DND-41 (cell line): ENCODE results near the gene ADSS1.

ENCODE experiments used
- ATAC-seq: fragments of 200-7000 bp; cut with Tn5 transposase; 3 replicates; pipeline ENCODE4 v1.9.1; 2021; ENCODE audit warnings: low read depth; ENCODE audit not compliant: insufficient read depth
- DNase-seq: peaks from one replicate; pipeline ENCODE4 v3.0.0-alpha.2; 2020
- H2AFZ ChIP-seq: 2 replicates; pipeline ENCODE4 v1.6.0; 2012; ENCODE audit warnings: low read depth, low read length
- H3K27ac ChIP-seq: 2 replicates; pipeline ENCODE4 v1.5.1; 2012; ENCODE audit warnings: low read length, inconsistent platforms
- H3K27me3 ChIP-seq: fragments of 200-600 bp; sonication (generic); 2 replicates; pipeline ENCODE4 v1.6.0; 2012; ENCODE audit warnings: low read length, mild to moderate bottlenecking, inconsistent platforms; ENCODE audit not compliant: insufficient read depth, poor library complexity
- H3K36me3 ChIP-seq: 2 replicates; pipeline ENCODE4 v1.5.1; 2012; ENCODE audit warnings: low read length, inconsistent platforms; ENCODE audit not compliant: insufficient read depth
- H3K4me1 ChIP-seq: 2 replicates; pipeline ENCODE4 v1.5.1; 2012; ENCODE audit warnings: mild to moderate bottlenecking, low read length; ENCODE audit not compliant: insufficient read depth
- H3K4me2 ChIP-seq: 2 replicates; pipeline ENCODE4 v1.6.0; 2012; ENCODE audit warnings: mild to moderate bottlenecking, moderate library complexity, low read length, inconsistent platforms; ENCODE audit not compliant: insufficient read depth
- H3K4me3 ChIP-seq, 2 experiments: fragments of 200-600 bp in 1 of 2; shearing (Covaris generic) in 1 of 2; 2 replicates each; pipeline ENCODE4 v1.5.1; 2012 to 2016; ENCODE audit warnings: inconsistent platforms in 2 of 2, low read length in 2 of 2, mild to moderate bottlenecking in 2 of 2, low read depth in 1 of 2, moderate library complexity in 1 of 2
- H3K79me2 ChIP-seq: 2 replicates; pipeline ENCODE4 v1.6.0; 2012; ENCODE audit warnings: low read length, inconsistent platforms; ENCODE audit not compliant: insufficient read depth
- H3K9ac ChIP-seq: 2 replicates; pipeline ENCODE4 v1.6.0; 2012; ENCODE audit warnings: low read depth, mild to moderate bottlenecking, inconsistent platforms, low read length, moderate library complexity
- H3K9me3 ChIP-seq: 2 replicates; pipeline ENCODE4 v1.5.1; 2012; ENCODE audit warnings: low read length, moderate library complexity, mild to moderate bottlenecking, inconsistent platforms; ENCODE audit not compliant: insufficient read depth, severe bottlenecking
- H4K20me1 ChIP-seq: 2 replicates; pipeline ENCODE4 v1.6.0; 2012; ENCODE audit warnings: low read length; ENCODE audit not compliant: insufficient read depth
- CTCF ChIP-seq: IDR thresholded peaks from 2 replicates; pipeline ENCODE4 v1.5.1; 2012; ENCODE audit warnings: borderline replicate concordance, low read length, moderate library complexity, mild to moderate bottlenecking; ENCODE audit not compliant: poor library complexity, severe bottlenecking; ENCODE audit errors: extremely low read depth
- EZH2 ChIP-seq: IDR thresholded peaks from 3 replicates; pipeline ENCODE4 v1.6.1; 2012; ENCODE audit warnings: borderline replicate concordance, low read depth, mild to moderate bottlenecking, moderate library complexity, low read length, inconsistent platforms; ENCODE audit not compliant: severe bottlenecking

Gene ADSS1

DNA sequence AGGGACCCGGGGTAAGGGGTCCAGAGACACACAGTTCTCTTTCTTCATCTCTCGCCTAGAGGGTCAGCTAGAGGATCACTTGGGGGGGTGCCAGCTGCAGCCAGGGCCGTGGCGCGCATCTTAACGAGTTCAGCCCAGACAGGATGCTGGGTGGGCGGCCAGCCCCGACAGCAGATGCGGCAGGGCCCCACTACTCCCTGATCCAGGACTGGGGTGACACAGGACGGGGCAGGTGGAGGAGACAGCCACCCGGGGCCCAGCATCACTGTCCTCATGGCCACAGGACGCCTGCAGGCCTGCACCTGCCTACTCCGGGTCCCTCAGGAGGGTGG lies 58.7 kb downstream of the ADSS1 start:
- H3K9me3 ChIP-seq: no peaks in the 10 kb centered on the region
- no peak overlapping the region for H2AFZ ChIP-seq
- ATAC-seq: no peak
- peaks cover 95% of the 10 kb centered on the region for H4K20me1 ChIP-seq
- no peaks in the 10 kb centered on the region for H3K4me1 ChIP-seq
- H3K27ac ChIP-seq: no peak overlapping the region
- no peak for DNase-seq
- TF ChIP-seq CTCF (no peak), EZH2 (no peak)
- H3K79me2 ChIP-seq: peaks cover 71% of the 10 kb centered on the region
- H3K4me3 ChIP-seq: no peak overlapping the region
- no peak overlapping the region for H3K9ac ChIP-seq
- no peaks in the 10 kb centered on the region for H3K27me3 ChIP-seq
- peaks cover 91% of the 10 kb centered on the region for H3K36me3 ChIP-seq
- H3K4me2 ChIP-seq: no peak overlapping the region

- Histone ChIP-seq H4K20me1 (peaks cover 95% of the 10 kb centered on the region), H2AFZ (no peak overlapping the region), H3K9ac (no peak overlapping the region), H3K9me3 (no peaks in the 10 kb centered on the region), H3K4me1 (no peaks in the 10 kb centered on the region), H3K36me3 (peaks cover 93% of the 10 kb centered on the region), H3K27ac (no peak overlapping the region), H3K4me2 (no peak overlapping the region), H3K4me3 (no peak overlapping the region), H3K79me2 (peaks cover 80% of the 10 kb centered on the region), H3K27me3 (no peaks in the 10 kb centered on the region)
- ATAC-seq (no peak), DNase-seq (no peak)
- TF ChIP-seq CTCF (no peak), EZH2 (no peak)
Observed at GRCh38 chr14:104783484-104784217, 59.6 kb downstream of the ADSS1 start.

- TF ChIP-seq CTCF (no peak), EZH2 (no peak)
- ATAC-seq: no peak
- Histone ChIP-seq H3K27ac (no peak overlapping the region), H3K79me2 (peaks cover 81% of the 10 kb centered on the region), H3K4me2 (no peak overlapping the region), H3K27me3 (no peaks in the 10 kb centered on the region), H3K4me3 (no peak overlapping the region), H3K9me3 (no peaks in the 10 kb centered on the region), H3K4me1 (0 out of 2 replicates have a peak, but pooled peaks cover 1% of the 10 kb centered on the region), H3K36me3 (peaks cover 93% of the 10 kb centered on the region), H3K9ac (no peak overlapping the region), H4K20me1 (peaks cover 95% of the 10 kb centered on the region), H2AFZ (no peak overlapping the region)
- no peak for DNase-seq
Observed at GRCh38 chr14:104784218-104784568, 60.2 kb downstream of the ADSS1 start.
